SU-DHL-6 (cell line): ENCODE measurements around the gene SLC25A42.
"Not testable (repeated sequence)": the region's sequence is repeated elsewhere in the genome, so short reads cannot be mapped to it uniquely, and the experiment has no call there.

Source experiments
- CTCF ChIP-seq: fragments of 200-600 bp; sonication (generic); IDR thresholded peaks from one replicate; pipeline ENCODE4 v1.5.1; 2017; ENCODE audit warnings: antibody characterized with exemption, mild to moderate bottlenecking, low read length, moderate library complexity; ENCODE audit not compliant: insufficient read depth, poor library complexity, severe bottlenecking
- EZH2phosphoT487 ChIP-seq: fragments of 200-600 bp; sonication (generic), shearing (Covaris generic); conservative IDR thresholded peaks from 2 replicates; pipeline ENCODE4 v1.6.1; 2018; ENCODE audit warnings: mild to moderate bottlenecking, antibody characterized with exemption, low read length, moderate library complexity, mixed read lengths

- TF ChIP-seq CTCF, EZH2phosphoT487: not testable (repeated sequence)
These were observed 84.7 kb downstream of the SLC25A42 start for GRCh38 chr19:19148504-19148903.
